Panc1 (cell line): ENCODE results near the gene BACE1. TPM values are rescaled to one million over a fixed set of nuclear protein-coding genes. Genes with fewer than 3 reads are reported as not detected.

ENCODE experiments used
- ATAC-seq: fragments of 200-7000 bp; cut with Tn5 transposase; 2 replicates; pipeline ENCODE4 v1.9.1; 2020; ENCODE audit warnings: mild to moderate bottlenecking, moderate library complexity
- BruUV-seq: library from RNA; stranded (reverse); fragments of 400-500 nt; replicated peaks from 2 replicates; lab custom pipeline; 2021; lab: Mats Ljungman, UMichigan
- CTCF ChIA-PET: fragments of 300-600 bp; sonication (Branson Sonifier 250); formaldehyde crosslinking; loops from one replicate; lab custom pipeline; 2022; ENCODE audit warnings: antibody characterized with exemption; lab: Charles Lee
- POLR2A ChIA-PET: fragments of 300-600 bp; sonication (Branson Sonifier 250); formaldehyde crosslinking; loops from one replicate; lab custom pipeline; 2022; ENCODE audit warnings: antibody characterized with exemption; lab: Charles Lee
- DNase-seq: peaks from one replicate; pipeline ENCODE4 v3.0.0-alpha.2; 2010; ENCODE audit warnings: low read depth, low spot score
- H3K27ac ChIP-seq: 2 replicates; pipeline ENCODE4 v1.5.1; 2011; ENCODE audit warnings: mild to moderate bottlenecking, low read length, inconsistent platforms
- H3K27me3 ChIP-seq: fragments of 200-500 bp; sonication (Bioruptor generic); 2 replicates; pipeline ENCODE4 v1.6.0; 2014; ENCODE audit warnings: low read length, inconsistent platforms; ENCODE audit not compliant: control insufficient read depth, insufficient read depth
- H3K36me3 ChIP-seq: fragments of 200-500 bp; sonication (Bioruptor generic); 2 replicates; pipeline ENCODE4 v1.5.1; 2014; ENCODE audit warnings: inconsistent platforms, mild to moderate bottlenecking, low read length, moderate library complexity; ENCODE audit not compliant: control insufficient read depth, insufficient read depth
- H3K4me1 ChIP-seq: 2 replicates; pipeline ENCODE4 v1.5.1; 2011; ENCODE audit warnings: inconsistent platforms, mild to moderate bottlenecking, low read length, moderate library complexity; ENCODE audit not compliant: control insufficient read depth, insufficient read depth
- H3K4me3 ChIP-seq, 2 experiments: 2 replicates each; pipeline ENCODE4 v1.5.1; 2011 to 2012; ENCODE audit warnings: low read depth in 2 of 2, low read length in 2 of 2, mild to moderate bottlenecking in 2 of 2, inconsistent platforms in 1 of 2, moderate library complexity in 1 of 2
- H3K9me3 ChIP-seq: fragments of 200-500 bp; sonication (Bioruptor generic); 2 replicates; pipeline ENCODE4 v1.5.1; 2014; ENCODE audit warnings: low read depth, mild to moderate bottlenecking, inconsistent platforms, low read length, moderate library complexity; ENCODE audit not compliant: control insufficient read depth, insufficient read depth
- CTCF ChIP-seq: fragments of 450-650 bp; IDR thresholded peaks from 2 replicates; pipeline ENCODE4 v1.5.1; 2017; ENCODE audit warnings: mild to moderate bottlenecking
- POLR2AphosphoS5 ChIP-seq: IDR thresholded peaks from 2 replicates; pipeline ENCODE4 v1.6.1; 2012; ENCODE audit warnings: mild to moderate bottlenecking, low read depth, low read length, moderate library complexity
- REST ChIP-seq, 2 experiments: IDR thresholded peaks; 2 replicates each; pipeline ENCODE4 v1.6.1; 2011 to 2012; ENCODE audit warnings: low read depth in 2 of 2, control low read depth in 1 of 2, low read length in 1 of 2, mild to moderate bottlenecking in 1 of 2, moderate library complexity in 1 of 2; ENCODE audit not compliant: insufficient read depth in 1 of 2
- SIN3A ChIP-seq: IDR thresholded peaks from 2 replicates; pipeline ENCODE4 v1.6.1; 2012; ENCODE audit warnings: low read depth, mild to moderate bottlenecking, low read length, moderate library complexity, borderline replicate concordance; ENCODE audit not compliant: insufficient read depth
- TCF7L2 ChIP-seq: IDR thresholded peaks from 2 replicates; pipeline ENCODE4 v1.6.1; 2011; ENCODE audit warnings: mild to moderate bottlenecking, low read depth, low read length, inconsistent platforms
- in situ Hi-C: cut with HindIII; loops from 2 replicates; pipeline ENCODE4 v1.10.0; 2016; ENCODE audit warnings: low sequenced_read_pairs, low pct_unique_long_range_greater_than_20kb
- intact Hi-C: fragments of 100-400 bp; cut with micrococcal nuclease; formaldehyde crosslinking; loops from one replicate; pipeline ENCODE4 v1.10.0; 2022; ENCODE audit not compliant: unreplicated experiment
- total RNA-seq: library from RNA; stranded (reverse); gene quantifications from one replicate; pipeline ENCODE4 v1.2.1, GENCODE V29; 2021; ENCODE audit not compliant: unreplicated experiment

BACE1 gene
- total RNA-seq, 1 experiment from 2014 or later = 4.9 TPM

DNA sequence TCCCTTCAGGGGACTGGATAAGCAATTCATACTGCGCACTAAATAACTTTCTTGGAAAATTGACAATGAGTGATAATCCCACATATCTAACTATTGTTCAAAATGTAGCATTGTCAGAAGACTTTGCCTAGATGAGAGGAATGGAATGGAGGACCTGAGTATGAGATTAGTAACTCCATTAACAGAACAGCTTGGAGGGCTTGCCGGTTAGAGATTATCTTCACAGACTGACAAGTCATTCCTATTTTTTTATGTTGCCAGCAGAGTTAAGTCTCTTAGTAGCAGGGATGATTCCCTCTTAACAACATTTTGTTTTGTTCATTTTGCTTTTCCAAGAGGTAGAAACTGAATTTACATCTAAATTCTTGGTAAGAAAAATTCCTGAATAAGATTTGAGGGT lies 32.0 kb downstream of the BACE1 start:
- ChIA-PET CTCF (no interaction called here), POLR2A (no interaction called here)
- no TSS peak for BruUV-seq
- in situ Hi-C loops = no loop called here
- H3K27me3 ChIP-seq = no peaks in the 10 kb centered on the region
- DNase-seq (no peak), ATAC-seq (no peak)
- no peak overlapping the region for H3K27ac ChIP-seq
- no peak overlapping the region for H3K4me3 ChIP-seq
- peaks cover 5% of the 10 kb centered on the region for H3K36me3 ChIP-seq
- H3K9me3 ChIP-seq = no peaks in the 10 kb centered on the region
- no peaks in the 10 kb centered on the region for H3K4me1 ChIP-seq
- intact Hi-C loops = no loop called here
- no peak for TF ChIP-seq POLR2AphosphoS5
- no peak for TF ChIP-seq REST (IDR thresholded peaks at IDR 0.05; ENCODE audit: insufficient read depth in 1 of 2, low read depth in 2 of 2, low read length in 1 of 2)
- TF ChIP-seq TCF7L2 = no peak
- TF ChIP-seq SIN3A = no peak
- no peak for TF ChIP-seq CTCF

- Histone ChIP-seq H3K36me3 (peaks cover 3% of the 10 kb centered on the region), H3K9me3 (no peaks in the 10 kb centered on the region), H3K27ac (no peak overlapping the region), H3K4me3 (no peak overlapping the region), H3K4me1 (no peaks in the 10 kb centered on the region), H3K27me3 (no peaks in the 10 kb centered on the region)
- no peak for DNase-seq
- intact Hi-C loops = no loop called here
- POLR2A ChIA-PET = no interaction called here
- TF ChIP-seq REST (IDR thresholded peaks at IDR 0.05; ENCODE audit: insufficient read depth in 1 of 2, low read depth in 2 of 2, low read length in 1 of 2) (no peak), POLR2AphosphoS5 (no peak), CTCF (no peak)
- in situ Hi-C loops = no loop called here
- no peak for ATAC-seq
- CTCF ChIA-PET = interaction anchor here (0.6 kb wide), 1 partner anchor 32 kb away, joined by 5 read pairs; no protein-coding TSS in a partner anchor
- no TSS peak for BruUV-seq
Observed at GRCh38 chr11:117282956-117283355, 33.1 kb downstream of the BACE1 start.
